Suppressor macrophage treated with lipopolysaccharide for 1 hour (primary cell): ENCODE results near the gene OXNAD1.
"Not testable (repeated sequence)": the region's sequence is repeated elsewhere in the genome, so short reads cannot be mapped to it uniquely, and the experiment has no call there.

Source experiments
- DNase-seq, 3 donors: peaks; one replicate each; pipeline ENCODE4 v3.0.0-alpha.2; 2020 to 2022

The OXNAD1 gene

GRCh38 chr3:16307832-16308531, 43.0 kb downstream of the OXNAD1 start:
- peak in 1 of 3 donors; percentile 4 for DNase-seq

GRCh38 chr3:16308727-16309126, 43.7 kb downstream of the OXNAD1 start:
- DNase-seq = no peak

- DNase-seq = peak; percentile 32 to 56 (median 38)
These were observed 44.5 kb downstream of the OXNAD1 start for GRCh38 chr3:16309558-16309957.

GRCh38 chr3:16310486-16310885, 45.5 kb downstream of the OXNAD1 start:
- DNase-seq = not testable (repeated sequence)

GRCh38 chr3:16311960-16312451, 47.0 kb downstream of the OXNAD1 start:
- DNase-seq = peak in 2 of 3 donors; percentile 10 to 22

- no peak for DNase-seq
These were observed 49.1 kb downstream of the OXNAD1 start for GRCh38 chr3:16313886-16314645.

GRCh38 chr3:16315623-16316022, 50.6 kb downstream of the OXNAD1 start:
- no peak for DNase-seq

GRCh38 chr3:16316396-16316795, 51.4 kb downstream of the OXNAD1 start:
- DNase-seq = no peak

- DNase-seq = no peak
These were observed 52.0 kb downstream of the OXNAD1 start for GRCh38 chr3:16316847-16317560.

GRCh38 chr3:16317561-16317945, 52.5 kb downstream of the OXNAD1 start:
- DNase-seq = no peak

GRCh38 chr3:16318176-16318575, 53.2 kb downstream of the OXNAD1 start:
- DNase-seq = peak; percentile 22 to 30 (median 22)

- peak in 2 of 3 donors; percentile 26 to 40 for DNase-seq
These were observed 54.3 kb downstream of the OXNAD1 start for GRCh38 chr3:16319307-16319706.

- DNase-seq = no peak
These were observed 54.7 kb downstream of the OXNAD1 start for GRCh38 chr3:16319723-16320122.

GRCh38 chr3:16320711-16321110, 55.7 kb downstream of the OXNAD1 start:
- DNase-seq = peak; percentile 33 to 38 (median 35)

GRCh38 chr3:16322189-16322588, 57.2 kb downstream of the OXNAD1 start:
- no peak for DNase-seq

- no peak for DNase-seq
These were observed 58.7 kb downstream of the OXNAD1 start for GRCh38 chr3:16323737-16324136.

GRCh38 chr3:16325850-16326249, 60.8 kb downstream of the OXNAD1 start:
- no peak for DNase-seq

- DNase-seq = no peak
These were observed 61.8 kb downstream of the OXNAD1 start for GRCh38 chr3:16326724-16327349.

- DNase-seq = no peak
These were observed 63.1 kb downstream of the OXNAD1 start for GRCh38 chr3:16328124-16328523.

- DNase-seq = no peak
These were observed 64.2 kb downstream of the OXNAD1 start for GRCh38 chr3:16329036-16329825.

GRCh38 chr3:16329826-16330129, 64.8 kb downstream of the OXNAD1 start:
- DNase-seq = no peak

- no peak for DNase-seq
These were observed 65.3 kb downstream of the OXNAD1 start for GRCh38 chr3:16330351-16330750.
